GM12892 (cell line): ENCODE measurements around the gene SOCS6.

Source experiments
- POLR2A ChIP-seq: IDR thresholded peaks from 2 replicates; pipeline ENCODE4 v1.6.1; 2011; ENCODE audit warnings: low read depth, low read length, control low read depth
- POLR2AphosphoS5 ChIP-seq: IDR thresholded peaks from 2 replicates; pipeline ENCODE4 v1.6.1; 2011; ENCODE audit warnings: low read depth, low read length, control low read depth

DNA sequence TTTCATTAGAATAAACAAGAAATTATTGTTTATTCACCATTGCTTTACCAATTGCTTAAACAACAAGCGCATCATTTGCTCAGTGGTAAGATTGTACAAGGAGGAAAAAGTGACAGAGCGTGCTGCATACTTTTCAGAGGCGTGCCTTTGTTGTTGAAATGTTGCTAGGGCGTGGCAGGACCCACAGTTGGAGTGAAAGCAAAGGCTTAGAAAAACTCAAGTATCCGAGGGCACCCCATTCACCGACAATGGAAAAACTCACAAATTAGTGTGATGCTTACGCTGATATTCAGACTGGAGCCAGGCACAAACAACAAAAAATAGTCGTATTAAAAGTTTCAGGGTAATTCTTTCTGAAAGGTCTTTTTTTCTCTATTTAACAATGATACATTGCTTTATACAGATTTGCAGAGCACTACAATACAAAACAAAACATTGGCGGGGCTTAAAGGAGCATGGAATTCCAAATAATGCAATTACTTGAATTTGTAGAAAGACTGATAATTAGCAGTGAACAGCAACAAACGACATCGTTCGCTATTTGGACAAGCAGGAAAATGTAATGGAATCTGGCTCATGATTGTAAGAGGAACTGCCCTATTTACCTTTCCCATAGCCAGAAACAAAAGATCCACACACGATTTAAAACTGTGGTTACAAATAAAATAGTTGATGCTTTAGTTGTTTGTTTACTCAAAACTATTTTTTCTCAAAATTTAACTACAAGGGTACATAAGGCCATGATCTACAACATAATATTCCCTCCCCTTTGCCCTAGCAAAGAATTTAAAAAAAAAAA, 45.5 kb upstream of the SOCS6 start:
- TF ChIP-seq POLR2A (no peak), POLR2AphosphoS5 (no peak)
